Mesenchymal stem cell (in vitro differentiated cells and primary cell): Measurements from ENCODE around the gene CUX1.
"Not testable (repeated sequence)": the region's sequence is repeated elsewhere in the genome, so short reads cannot be mapped to it uniquely, and the experiment has no call there.

Source experiments
- DNase-seq: peaks from one replicate; pipeline ENCODE4 v3.0.0-alpha.2; 2013
- H2AFZ ChIP-seq: one replicate; pipeline ENCODE4 v1.6.1; 2013; ENCODE audit warnings: low read depth, mild to moderate bottlenecking, control low read depth, inconsistent platforms, low read length, moderate library complexity
- H2AK5ac ChIP-seq: 2 replicates; pipeline ENCODE4 v1.6.1; 2013; ENCODE audit warnings: low read length, moderate library complexity, mild to moderate bottlenecking, inconsistent platforms; ENCODE audit not compliant: severe bottlenecking
- H2BK120ac ChIP-seq: one replicate; pipeline ENCODE4 v1.6.1; 2013; ENCODE audit warnings: low read depth, mild to moderate bottlenecking, inconsistent platforms, low read length, moderate library complexity
- H2BK12ac ChIP-seq, 2 experiments: one replicate each; pipeline ENCODE4 v1.6.1; 2013; ENCODE audit warnings: inconsistent platforms in 2 of 2, low read length in 2 of 2, mild to moderate bottlenecking in 2 of 2, moderate library complexity in 2 of 2, control low read depth in 1 of 2
- H2BK15ac ChIP-seq: one replicate; pipeline ENCODE4 v1.6.1; 2013; ENCODE audit warnings: mild to moderate bottlenecking, low read depth, inconsistent platforms; ENCODE audit not compliant: poor library complexity, severe bottlenecking
- H2BK5ac ChIP-seq: 2 replicates; pipeline ENCODE4 v1.6.1; 2013; ENCODE audit warnings: low read depth, mild to moderate bottlenecking, low read length, control low read depth, inconsistent platforms; ENCODE audit not compliant: poor library complexity, severe bottlenecking
- H3K14ac ChIP-seq, 2 experiments: one replicate each; pipeline ENCODE4 v1.6.1; 2013; ENCODE audit warnings: inconsistent platforms in 2 of 2, low read length in 2 of 2, control low read depth in 1 of 2, mild to moderate bottlenecking in 1 of 2, moderate library complexity in 1 of 2
- H3K18ac ChIP-seq, 2 experiments: one replicate each; pipeline ENCODE4 v1.6.1; 2013; ENCODE audit warnings: inconsistent platforms in 2 of 2, low read length in 2 of 2, control low read depth in 1 of 2, low read depth in 1 of 2, mild to moderate bottlenecking in 1 of 2
- H3K23ac ChIP-seq, 2 experiments: one replicate each; pipeline ENCODE4 v1.6.1; 2013; ENCODE audit warnings: inconsistent platforms in 2 of 2, low read length in 2 of 2, mild to moderate bottlenecking in 2 of 2, moderate library complexity in 2 of 2, control low read depth in 1 of 2
- H3K27ac ChIP-seq: 2 replicates; pipeline ENCODE4 v1.5.1; 2013; ENCODE audit warnings: mild to moderate bottlenecking, moderate library complexity, low read length, control low read depth, inconsistent platforms; ENCODE audit not compliant: poor library complexity, severe bottlenecking
- H3K27me3 ChIP-seq, 2 experiments: 2 replicates each; pipeline versions ENCODE4 v1.6.1 to v1.7.0; 2013; ENCODE audit warnings: low read length in 2 of 2, mild to moderate bottlenecking in 2 of 2, moderate library complexity in 2 of 2, control low read depth in 1 of 2, inconsistent platforms in 1 of 2; ENCODE audit not compliant: control insufficient read depth in 1 of 2, insufficient read depth in 1 of 2
- H3K36me3 ChIP-seq, 2 experiments: 2 replicates each; pipeline versions ENCODE4 v1.6.1 to v1.7.0; 2013; ENCODE audit warnings: low read length in 2 of 2, control low read depth in 1 of 2, inconsistent platforms in 1 of 2, low read depth in 1 of 2, mild to moderate bottlenecking in 1 of 2; ENCODE audit not compliant: insufficient read depth in 2 of 2, control insufficient read depth in 1 of 2
- H3K4ac ChIP-seq, 2 experiments: one replicate each; pipeline ENCODE4 v1.6.1; 2013; ENCODE audit warnings: inconsistent platforms in 2 of 2, low read length in 2 of 2, mild to moderate bottlenecking in 2 of 2, moderate library complexity in 2 of 2, control low read depth in 1 of 2, low read depth in 1 of 2
- H3K4me1 ChIP-seq: 2 replicates; pipeline ENCODE4 v1.6.1; 2013; ENCODE audit warnings: low read depth, low read length, control low read depth; ENCODE audit not compliant: control insufficient read depth, insufficient read depth
- H3K4me2 ChIP-seq: 2 replicates; pipeline ENCODE4 v1.6.1; 2013; ENCODE audit warnings: low read length, mild to moderate bottlenecking, inconsistent platforms; ENCODE audit not compliant: poor library complexity, severe bottlenecking
- H3K4me3 ChIP-seq, 2 experiments: 2 replicates each; pipeline versions ENCODE4 v1.5.1 to v1.7.0; 2013; ENCODE audit warnings: low read length in 2 of 2, mild to moderate bottlenecking in 2 of 2, control low read depth in 1 of 2, low read depth in 1 of 2; ENCODE audit not compliant: insufficient read depth in 1 of 2
- H3K79me1 ChIP-seq: replicated peaks from 2 replicates; pipeline ENCODE4 v1.6.1; 2013; ENCODE audit warnings: mild to moderate bottlenecking, control low read depth, low read length, inconsistent platforms; ENCODE audit not compliant: poor library complexity, severe bottlenecking
- H3K9ac ChIP-seq: 2 replicates; pipeline ENCODE4 v1.7.0; 2013; ENCODE audit warnings: mild to moderate bottlenecking, low read length, moderate library complexity
- H3K9me3 ChIP-seq: 2 replicates; pipeline ENCODE4 v1.7.0; 2013; ENCODE audit warnings: mild to moderate bottlenecking, low read length; ENCODE audit not compliant: control insufficient read depth
- H4K8ac ChIP-seq: one replicate; pipeline ENCODE4 v1.6.1; 2013; ENCODE audit warnings: inconsistent platforms, mild to moderate bottlenecking, low read length, moderate library complexity
- H4K91ac ChIP-seq: one replicate; pipeline ENCODE4 v1.6.1; 2013; ENCODE audit warnings: mild to moderate bottlenecking, low read length, inconsistent platforms
- WGBS: methylation state at CpG from one replicate; pipeline ENCODE4 v1.1.7; 2013; ENCODE audit warnings: mixed read lengths; 5-methylcytosine and 5-hydroxymethylcytosine counted together

CUX1 gene

DNA sequence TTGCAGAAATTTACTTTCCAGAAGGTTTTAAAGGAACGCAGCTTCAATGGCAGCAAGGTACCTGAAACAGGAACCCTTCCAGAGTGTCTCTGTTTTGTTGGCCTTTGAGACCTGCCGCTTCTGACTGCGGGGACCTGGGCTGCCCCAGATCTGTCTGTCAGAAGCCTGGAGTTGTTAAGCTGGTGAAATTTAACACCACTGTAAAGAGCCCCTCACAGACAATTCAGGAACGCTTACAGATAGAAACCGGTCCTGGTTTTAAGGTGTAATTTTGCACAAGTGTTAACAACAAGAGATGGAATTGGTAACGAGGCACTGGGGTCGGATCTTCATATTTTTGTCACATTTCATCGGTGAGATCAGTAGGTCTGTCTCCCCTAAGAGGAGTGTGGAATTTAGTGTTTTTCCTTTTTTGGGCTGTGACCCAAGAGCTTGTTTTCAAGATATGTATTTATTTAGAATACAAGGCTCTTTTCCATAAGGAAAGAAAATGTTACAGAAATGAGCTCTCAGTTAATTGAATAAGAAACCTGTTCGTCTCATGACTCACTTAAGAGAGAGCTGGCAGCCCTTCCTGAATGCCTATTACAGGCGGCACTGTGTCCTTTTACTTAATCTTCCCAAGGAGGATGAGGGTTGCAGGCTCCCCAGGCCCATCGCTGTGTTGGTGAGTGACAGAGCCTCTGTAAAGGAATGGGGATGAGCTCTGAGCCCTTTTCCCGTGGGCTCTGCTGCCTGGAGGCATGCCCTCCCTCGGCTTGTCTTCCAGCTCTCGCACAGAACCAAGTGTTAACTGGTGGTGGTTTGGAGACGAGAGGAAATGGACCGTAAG is 168.7 kb downstream of the CUX1 start:
- peaks cover 0 to 17% of the 10 kb centered on the region in 2 experiments for H3K36me3 ChIP-seq
- no peak overlapping the region for H3K4me3 ChIP-seq
- H3K4me2 ChIP-seq = no peak overlapping the region
- no peak overlapping the region for H2BK12ac ChIP-seq
- H3K9ac ChIP-seq = no peak overlapping the region
- H3K79me1 ChIP-seq = peaks cover 44% of the 10 kb centered on the region
- H3K27me3 ChIP-seq = no peaks in the 10 kb centered on the region
- H3K4ac ChIP-seq = no peak overlapping the region
- H4K8ac ChIP-seq = no peak overlapping the region
- no peak overlapping the region for H2BK5ac ChIP-seq
- peak overlapping the region in 1 of 2 experiments; percentile 34 for H3K23ac ChIP-seq
- H2AFZ ChIP-seq = no peak overlapping the region
- H3K27ac ChIP-seq = no peak overlapping the region
- no peaks in the 10 kb centered on the region for H3K9me3 ChIP-seq
- WGBS = 63% methylated on average over 16 of the region's 16 CpGs
- DNase-seq = peak; percentile 17
- no peak overlapping the region for H2AK5ac ChIP-seq
- no peak overlapping the region for H2BK15ac ChIP-seq
- H4K91ac ChIP-seq = no peak overlapping the region
- no peak overlapping the region for H3K14ac ChIP-seq
- no peak overlapping the region for H2BK120ac ChIP-seq
- no peak overlapping the region for H3K18ac ChIP-seq
- H3K4me1 ChIP-seq = peaks cover 6% of the 10 kb centered on the region

DNA sequence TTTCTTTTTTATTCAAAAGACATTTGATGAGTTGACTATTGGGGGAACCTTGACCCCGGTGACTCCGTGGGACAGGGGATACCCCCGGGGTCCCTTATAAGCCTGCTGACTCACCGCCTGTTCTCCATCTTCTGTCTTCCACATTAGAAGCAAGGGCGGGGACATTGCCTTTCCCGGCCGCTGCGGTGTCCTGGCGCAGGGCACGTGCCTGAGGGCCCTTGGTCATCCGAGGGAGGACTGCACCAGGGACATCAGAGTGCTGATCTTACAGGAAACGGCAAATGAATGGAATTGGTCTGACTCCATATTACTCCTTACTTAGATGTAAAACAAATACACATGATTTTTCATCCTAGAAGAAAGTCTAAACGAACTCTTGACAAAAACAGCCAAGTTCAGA is 170.1 kb downstream of the CUX1 start:
- Histone ChIP-seq H2AFZ (no peak overlapping the region), H4K91ac (no peak overlapping the region), H3K9me3 (no peaks in the 10 kb centered on the region), H3K4ac (no peak overlapping the region), H3K4me3 (no peak overlapping the region), H3K4me1 (peaks cover 6% of the 10 kb centered on the region), H2BK120ac (no peak overlapping the region), H3K14ac (no peak overlapping the region), H3K9ac (no peak overlapping the region), H3K23ac (no peak overlapping the region), H2AK5ac (no peak overlapping the region), H3K79me1 (peaks cover 50% of the 10 kb centered on the region), H4K8ac (no peak overlapping the region), H2BK5ac (no peak overlapping the region), H3K36me3 (peaks cover 0 to 17% of the 10 kb centered on the region in 2 experiments), H3K18ac (no peak overlapping the region), H3K4me2 (no peak overlapping the region), H2BK15ac (no peak overlapping the region), H3K27me3 (no peaks in the 10 kb centered on the region), H2BK12ac (peak overlapping the region in 1 of 2 experiments; percentile 21), H3K27ac (no peak overlapping the region)
- 93% methylated on average over 13 of the region's 13 CpGs for WGBS
- DNase-seq = no peak

DNA sequence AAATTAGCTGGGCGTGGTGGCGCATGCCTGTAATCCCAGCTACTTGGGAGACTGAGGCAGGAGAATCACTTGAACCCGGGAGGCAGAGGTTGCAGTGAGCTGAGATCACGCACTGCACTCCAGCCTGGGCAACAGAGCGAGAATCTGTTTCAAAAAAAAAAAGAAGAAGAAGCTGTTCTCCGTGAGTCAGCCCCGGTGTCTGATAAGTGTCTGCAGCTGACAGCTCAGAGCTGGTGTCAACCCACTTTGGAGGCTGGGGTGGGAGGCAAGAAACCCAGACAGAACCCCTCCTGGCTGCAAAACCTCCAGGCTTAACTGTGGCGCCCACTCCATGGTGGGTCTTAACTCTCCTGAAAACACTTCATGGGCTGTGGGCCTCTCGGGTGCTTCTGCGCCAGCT is 170.6 kb downstream of the CUX1 start:
- not testable (repeated sequence) for H3K4me3 ChIP-seq, H2AFZ ChIP-seq, H3K23ac ChIP-seq, H3K27ac ChIP-seq, H4K91ac ChIP-seq, H3K27me3 ChIP-seq, H2BK15ac ChIP-seq, H3K4me1 ChIP-seq, H3K9ac ChIP-seq, H2BK5ac ChIP-seq, H3K4me2 ChIP-seq, H3K9me3 ChIP-seq, H4K8ac ChIP-seq, H3K14ac ChIP-seq, H2BK120ac ChIP-seq, H2AK5ac ChIP-seq, H2BK12ac ChIP-seq
- peak; percentile 41 for DNase-seq
- Histone ChIP-seq H3K36me3 (peaks cover 0 to 17% of the 10 kb centered on the region in 2 experiments), H3K4ac (peak overlapping the region in 1 of 2 experiments; percentile 28), H3K18ac (peak overlapping the region in 1 of 2 experiments; percentile 29), H3K79me1 (peaks cover 50% of the 10 kb centered on the region)
- 82% methylated on average over 10 of the region's 10 CpGs for WGBS

DNA sequence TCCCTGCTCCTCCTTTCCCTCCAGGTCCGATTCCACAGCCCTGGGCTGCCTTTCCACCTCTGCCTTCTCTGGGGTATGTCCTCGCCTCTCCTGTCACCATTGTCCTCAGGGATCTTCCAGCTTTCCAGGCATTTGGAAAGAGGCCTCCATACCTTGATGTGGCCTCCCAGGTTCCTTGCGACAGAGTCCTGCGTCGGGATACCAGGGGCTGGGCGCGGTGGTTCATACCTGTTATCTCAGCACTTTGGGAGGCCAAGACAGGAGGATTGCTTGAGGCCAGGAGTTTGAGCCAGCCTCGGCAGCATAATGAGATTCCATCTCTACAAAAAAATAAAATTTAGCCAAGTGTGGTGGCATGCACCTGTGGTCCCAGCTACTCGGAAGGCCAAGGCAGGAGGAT is 171.1 kb downstream of the CUX1 start:
- H3K27ac ChIP-seq = no peak overlapping the region
- peaks cover 49% of the 10 kb centered on the region for H3K79me1 ChIP-seq
- no peak overlapping the region for H3K14ac ChIP-seq
- no peak overlapping the region for H2BK15ac ChIP-seq
- peaks cover 0 to 17% of the 10 kb centered on the region in 2 experiments for H3K36me3 ChIP-seq
- no peak overlapping the region for H4K91ac ChIP-seq
- H3K9ac ChIP-seq = no peak overlapping the region
- no peak overlapping the region for H3K4me2 ChIP-seq
- H3K18ac ChIP-seq = no peak overlapping the region
- DNase-seq = no peak
- no peak overlapping the region for H2AK5ac ChIP-seq
- H2BK5ac ChIP-seq = no peak overlapping the region
- H3K4me1 ChIP-seq = peaks cover 6% of the 10 kb centered on the region
- H3K4me3 ChIP-seq = no peak overlapping the region
- no peak overlapping the region for H4K8ac ChIP-seq
- H3K23ac ChIP-seq = no peak overlapping the region
- no peak overlapping the region for H2BK120ac ChIP-seq
- no peaks in the 10 kb centered on the region for H3K27me3 ChIP-seq
- H3K9me3 ChIP-seq = no peaks in the 10 kb centered on the region
- no peak overlapping the region for H2AFZ ChIP-seq
- WGBS = 97% methylated on average over 8 of the region's 9 CpGs
- H3K4ac ChIP-seq = peak overlapping the region in 1 of 2 experiments; percentile 28
- H2BK12ac ChIP-seq = no peak overlapping the region
